ENCODE data around the gene SELENOP. TPM values are rescaled to one million over a fixed set of nuclear protein-coding genes. Genes with fewer than 3 reads are reported as not detected.
A peak's percentile ranks its signal among the peaks of the same experiment; 100 is the strongest.

Gene SELENOP
- total and polyA plus RNA-seq, 2 of the 13 experiments (the other 11 are each of a cell fraction or from before 2014, with no cell fraction given) = 1,895 to 2,083 TPM

GRCh38 chr5:42825422-42826148 is 13.9 kb upstream of the SELENOP start (continued):
- TF ChIP-seq ZNF30 (CRISPR knock-in tag; IDR thresholded peaks at IDR 0.05) (no peak), PRDM4 (CRISPR knock-in tag; IDR thresholded peaks at IDR 0.05; ENCODE audit: borderline replicate concordance) (no peak), NCOA5 (CRISPR knock-in tag; IDR thresholded peaks at IDR 0.05) (no peak), GTF2F1 (IDR thresholded peaks at IDR 0.05; ENCODE audit: low read length) (no peak), ZBTB7A (CRISPR knock-in tag; IDR thresholded peaks at IDR 0.05) (no peak), POLR2G (IDR thresholded peaks at IDR 0.05; ENCODE audit: low read depth, low read length) (no peak), ETV5 (CRISPR knock-in tag; IDR thresholded peaks at IDR 0.05; ENCODE audit: borderline replicate concordance) (no peak), FOXA3 (CRISPR knock-in tag; IDR thresholded peaks at IDR 0.05) (peak; percentile 29; the same call in 1 of the 2 replicates), KMT2B (CRISPR knock-in tag; IDR thresholded peaks at IDR 0.05) (no peak), ZNF816 (CRISPR knock-in tag; IDR thresholded peaks at IDR 0.05; ENCODE audit: borderline replicate concordance) (no peak), CEBPG (CRISPR knock-in tag; IDR thresholded peaks at IDR 0.05) (peak; percentile 21; the same call in 1 of the 2 replicates), SKIL (CRISPR knock-in tag; IDR thresholded peaks at IDR 0.05; ENCODE audit: borderline replicate concordance) (no peak), GMEB2 (CRISPR knock-in tag; IDR thresholded peaks at IDR 0.05; ENCODE audit: low read depth) (no peak), ZNF556 (CRISPR knock-in tag; IDR thresholded peaks at IDR 0.05; ENCODE audit: borderline replicate concordance) (no peak), KMT2A (CRISPR knock-in tag; IDR thresholded peaks at IDR 0.05) (no peak), ZIK1 (CRISPR knock-in tag; IDR thresholded peaks at IDR 0.05; ENCODE audit: borderline replicate concordance, low read depth) (no peak), HOMEZ (CRISPR knock-in tag; IDR thresholded peaks at IDR 0.05; ENCODE audit: low read depth) (peak; percentile 43; the same call in 1 of the 2 replicates), ZBTB20 (CRISPR knock-in tag; IDR thresholded peaks at IDR 0.05; ENCODE audit: borderline replicate concordance, low read depth) (0 out of 2 replicates have a peak, but pooled peaks have one; percentile 41), TFAP4 (IDR thresholded peaks at IDR 0.05; ENCODE audit: borderline replicate concordance, low read depth) (no peak), ZSCAN25 (CRISPR knock-in tag; IDR thresholded peaks at IDR 0.05) (no peak), KAT7 (CRISPR knock-in tag; IDR thresholded peaks at IDR 0.05; ENCODE audit: borderline replicate concordance) (no peak), PTBP1 (IDR thresholded peaks at IDR 0.05; ENCODE audit: low read depth, low read length, poor library complexity, severe bottlenecking) (no peak)
